Retinal pigment epithelial cell (primary cell): Measurements from ENCODE around the gene IL4R.
A peak's percentile ranks its signal among the peaks of the same experiment; 100 is the strongest.
"Not testable (repeated sequence)": the region's sequence is repeated elsewhere in the genome, so short reads cannot be mapped to it uniquely, and the experiment has no call there.

Experiments used
- DNase-seq: peaks from one replicate; pipeline ENCODE4 v3.0.0-alpha.2; 2010; ENCODE audit warnings: low read depth
- H3K4me3 ChIP-seq: 2 replicates; pipeline ENCODE4 v1.5.1; 2011; ENCODE audit warnings: mild to moderate bottlenecking, low read length, control low read depth, moderate library complexity
- TF ChIP-seq, protein P1 (sequence below): conservative IDR thresholded peaks from 2 replicates; pipeline ENCODE4 v1.5.1; 2011; ENCODE audit warnings: low read depth, low read length, control low read depth, inconsistent platforms

The IL4R gene

DNA sequence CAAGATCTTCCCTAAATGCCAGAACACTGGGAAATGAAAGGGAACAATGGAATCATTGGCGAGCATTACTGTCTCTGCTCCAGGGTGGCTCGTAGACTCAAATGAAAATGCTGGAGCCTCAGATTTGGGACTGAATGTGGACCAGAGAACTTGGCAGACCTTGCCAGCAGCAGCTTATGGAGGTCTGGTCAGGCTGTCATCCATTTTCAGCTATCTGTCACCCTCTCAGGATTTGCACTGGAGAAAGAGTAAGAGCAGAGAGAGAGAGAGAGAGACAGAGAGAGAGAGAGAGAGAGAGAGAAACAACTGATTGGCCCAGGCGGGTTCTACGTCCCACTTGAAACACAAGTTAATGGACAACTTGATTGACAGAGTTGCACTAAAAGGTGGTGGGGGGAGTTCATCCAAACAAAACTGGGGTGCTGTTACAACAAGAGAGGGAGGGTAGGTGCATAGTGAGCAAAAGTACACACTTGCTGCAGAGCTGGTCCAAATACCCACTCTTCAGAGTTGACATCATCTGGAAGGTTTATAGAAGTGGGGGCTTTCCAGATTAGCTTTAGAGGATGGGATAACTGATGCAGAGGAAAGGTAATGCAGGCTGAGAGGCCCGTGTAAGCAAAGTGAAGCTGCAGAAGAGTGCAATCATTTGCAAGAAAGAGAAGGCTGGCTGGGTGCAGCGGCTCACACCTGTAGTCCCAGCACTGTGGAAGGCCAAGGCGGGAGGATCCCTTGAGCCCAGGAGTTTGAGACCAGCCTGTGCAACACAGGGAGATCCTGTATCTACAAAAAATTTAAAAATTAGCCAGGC lies 28.7 kb upstream of the IL4R start:
- TF ChIP-seq, protein P1, sequence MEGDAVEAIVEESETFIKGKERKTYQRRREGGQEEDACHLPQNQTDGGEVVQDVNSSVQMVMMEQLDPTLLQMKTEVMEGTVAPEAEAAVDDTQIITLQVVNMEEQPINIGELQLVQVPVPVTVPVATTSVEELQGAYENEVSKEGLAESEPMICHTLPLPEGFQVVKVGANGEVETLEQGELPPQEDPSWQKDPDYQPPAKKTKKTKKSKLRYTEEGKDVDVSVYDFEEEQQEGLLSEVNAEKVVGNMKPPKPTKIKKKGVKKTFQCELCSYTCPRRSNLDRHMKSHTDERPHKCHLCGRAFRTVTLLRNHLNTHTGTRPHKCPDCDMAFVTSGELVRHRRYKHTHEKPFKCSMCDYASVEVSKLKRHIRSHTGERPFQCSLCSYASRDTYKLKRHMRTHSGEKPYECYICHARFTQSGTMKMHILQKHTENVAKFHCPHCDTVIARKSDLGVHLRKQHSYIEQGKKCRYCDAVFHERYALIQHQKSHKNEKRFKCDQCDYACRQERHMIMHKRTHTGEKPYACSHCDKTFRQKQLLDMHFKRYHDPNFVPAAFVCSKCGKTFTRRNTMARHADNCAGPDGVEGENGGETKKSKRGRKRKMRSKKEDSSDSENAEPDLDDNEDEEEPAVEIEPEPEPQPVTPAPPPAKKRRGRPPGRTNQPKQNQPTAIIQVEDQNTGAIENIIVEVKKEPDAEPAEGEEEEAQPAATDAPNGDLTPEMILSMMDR, result no peak
- DNase-seq, result no peak
- no peak overlapping the region for H3K4me3 ChIP-seq

DNA sequence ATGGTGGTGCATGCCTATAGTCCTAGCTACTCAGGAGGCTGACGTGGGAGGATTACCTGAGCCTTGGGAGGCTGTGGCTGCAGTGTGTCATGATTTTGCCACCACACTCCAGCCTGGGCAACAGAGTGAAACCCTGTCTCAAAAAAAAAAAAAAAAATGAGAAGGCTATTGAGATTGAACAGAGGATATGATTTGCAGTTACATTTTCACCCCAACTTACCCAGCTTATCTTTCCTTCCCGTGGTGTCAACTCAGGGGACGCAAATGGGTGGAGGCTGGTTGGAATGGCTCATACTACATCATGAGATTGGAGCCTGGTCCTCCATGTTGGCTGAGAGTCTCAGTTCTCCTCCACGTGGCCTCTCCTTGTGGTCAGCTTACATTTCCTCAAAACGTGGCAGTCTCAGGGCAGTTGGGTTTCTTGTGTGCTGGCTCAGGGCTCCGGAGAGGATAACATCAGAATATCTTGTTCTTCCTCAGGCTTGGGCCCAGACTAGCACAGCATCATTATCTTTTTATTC lies 28.0 kb upstream of the IL4R start:
- DNase-seq, result no peak
- TF ChIP-seq, protein P1, result no peak
- no peak overlapping the region for H3K4me3 ChIP-seq

DNA sequence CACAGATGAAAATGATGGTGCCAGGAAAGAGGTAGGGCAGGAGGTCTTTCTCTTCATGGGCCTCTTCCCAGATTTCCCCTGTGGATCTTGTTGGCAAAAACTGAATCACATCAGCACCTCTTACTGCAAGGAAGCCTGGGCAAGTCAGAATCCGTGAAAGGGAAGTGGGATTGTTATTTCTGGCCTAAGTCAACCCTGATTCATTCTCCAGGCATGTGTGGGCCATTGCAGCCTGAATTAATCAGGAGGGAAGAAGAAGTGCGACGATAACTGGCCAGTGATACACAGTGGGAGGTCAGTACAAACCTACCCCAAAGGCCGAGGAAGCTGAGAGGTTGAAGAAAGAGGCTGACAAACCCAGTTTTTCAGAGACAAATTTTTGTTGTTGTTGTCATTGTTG lies 27.3 kb upstream of the IL4R start:
- TF ChIP-seq, protein P1, result no peak
- peak; percentile 20 for DNase-seq
- H3K4me3 ChIP-seq, result no peak overlapping the region

DNA sequence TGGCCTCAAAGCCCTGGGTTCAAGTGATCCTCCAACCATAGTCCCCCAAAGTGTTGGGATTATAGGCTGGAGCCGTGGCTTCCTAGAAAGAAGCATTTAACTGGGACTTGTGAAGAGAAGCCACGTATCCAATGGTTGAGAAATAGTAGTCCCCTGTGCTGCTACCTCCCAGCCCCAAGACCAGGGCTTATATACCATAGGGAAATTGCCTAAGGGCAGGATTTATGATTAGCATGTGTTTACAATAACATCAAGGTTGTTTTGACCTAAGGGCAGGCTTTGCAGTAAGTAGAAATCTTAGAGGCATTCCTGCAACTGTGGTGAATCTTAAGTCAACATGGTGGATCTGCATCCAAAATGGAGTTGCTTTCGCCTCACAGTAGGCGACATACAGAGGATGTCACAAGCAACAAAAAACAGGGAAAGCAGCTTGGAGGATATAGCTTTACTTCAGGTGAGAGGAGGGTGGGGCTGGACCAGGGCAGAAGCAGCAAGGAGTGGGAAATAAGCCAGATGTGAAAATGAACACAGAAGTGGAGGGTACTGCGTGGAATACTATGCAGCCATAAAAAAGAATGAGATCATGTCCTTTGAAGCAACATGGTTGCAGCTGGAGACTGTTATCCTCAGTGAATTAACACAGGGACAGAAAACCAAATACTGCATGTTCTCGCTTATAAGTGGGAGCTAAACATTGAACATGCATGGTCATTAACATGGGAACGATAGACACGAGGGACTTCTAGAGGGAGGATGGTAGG lies 26.5 kb upstream of the IL4R start:
- DNase-seq, result no peak
- H3K4me3 ChIP-seq, result no peak overlapping the region
- TF ChIP-seq, protein P1, result no peak

DNA sequence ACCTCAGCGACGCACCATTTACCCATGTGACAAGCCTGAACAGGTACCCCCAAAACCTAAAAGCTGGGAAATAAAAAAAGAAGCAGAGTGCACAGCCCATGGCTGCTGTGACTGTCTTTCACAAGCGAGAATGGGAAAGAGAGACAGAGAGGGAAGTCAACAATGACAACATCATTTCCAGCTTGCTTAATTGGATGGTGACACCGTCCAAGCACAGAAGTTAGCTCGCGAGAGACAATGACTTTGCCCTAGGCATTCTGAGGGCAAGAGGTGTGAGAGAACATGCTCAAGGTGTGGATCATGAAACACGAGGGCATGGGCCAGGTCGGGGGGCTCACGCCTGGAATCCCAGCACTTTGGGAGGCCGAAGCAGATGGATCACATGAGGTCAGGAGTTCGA lies 25.9 kb upstream of the IL4R start:
- DNase-seq, result no peak
- TF ChIP-seq, protein P1, result no peak
- H3K4me3 ChIP-seq, result no peak overlapping the region

DNA sequence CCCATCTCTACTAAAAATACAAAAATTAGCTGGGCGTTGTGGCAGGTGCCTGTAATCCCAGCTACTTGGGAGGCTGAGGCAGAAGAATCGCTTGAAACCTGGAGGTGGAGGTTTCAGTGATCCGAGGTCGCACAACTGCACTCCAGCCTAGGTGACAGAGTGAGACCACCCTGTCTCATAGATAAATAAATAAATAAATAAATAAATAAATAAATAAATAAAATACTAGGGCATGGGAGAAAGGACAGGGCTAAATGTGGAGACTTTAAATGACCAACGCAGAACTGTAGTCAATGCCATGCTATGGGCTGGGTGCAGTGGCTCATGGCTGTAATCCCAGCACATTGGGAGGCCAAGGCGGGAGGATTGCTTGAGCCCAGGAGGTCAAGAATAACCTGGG lies 25.5 kb upstream of the IL4R start:
- not testable (repeated sequence) for H3K4me3 ChIP-seq, DNase-seq

DNA sequence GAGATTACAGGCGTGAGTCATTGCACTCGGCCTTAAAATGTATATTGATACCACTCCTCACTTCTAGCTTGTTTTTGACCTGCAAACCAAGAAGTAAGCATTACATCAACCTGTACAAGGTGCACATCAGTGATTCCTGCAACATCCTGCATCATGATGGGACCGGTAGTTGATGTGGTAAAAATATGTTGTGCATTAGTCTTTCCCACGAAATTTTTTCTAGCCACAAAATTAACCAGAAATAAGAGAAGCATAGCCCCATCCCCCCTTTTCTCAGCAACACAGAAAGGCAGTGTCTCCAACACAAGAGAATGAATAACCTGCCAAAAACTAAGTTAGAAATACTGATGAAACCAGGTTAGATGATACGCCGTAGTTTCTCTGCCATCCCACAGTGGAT lies 24.1 kb upstream of the IL4R start:
- no peak overlapping the region for H3K4me3 ChIP-seq
- no peak for DNase-seq
- TF ChIP-seq, protein P1, result no peak
